Muscle of back (tissue), 11 donors: Measurements from ENCODE around the gene NR1I2. TPM values are rescaled to one million over a fixed set of nuclear protein-coding genes. Genes with fewer than 3 reads are reported as not detected.

ENCODE experiments used
- DNase-seq, 3 donors: peaks; one replicate each; pipeline versions ENCODE4 v3.0.0 to v3.0.0-alpha.2; 2013
- polyA plus RNA-seq, 10 donors: library from polyadenylated mRNA; unstranded; fragments of 120-200 nt; gene quantifications; one replicate each; pipeline ENCODE4 v1.2.1, GENCODE V29; 2013; ENCODE audit not compliant: insufficient read length in 10 of 10

NR1I2 gene
- polyA plus RNA-seq, 10 donors, result 0.12 to 0.42 (median 0.28) TPM

DNA sequence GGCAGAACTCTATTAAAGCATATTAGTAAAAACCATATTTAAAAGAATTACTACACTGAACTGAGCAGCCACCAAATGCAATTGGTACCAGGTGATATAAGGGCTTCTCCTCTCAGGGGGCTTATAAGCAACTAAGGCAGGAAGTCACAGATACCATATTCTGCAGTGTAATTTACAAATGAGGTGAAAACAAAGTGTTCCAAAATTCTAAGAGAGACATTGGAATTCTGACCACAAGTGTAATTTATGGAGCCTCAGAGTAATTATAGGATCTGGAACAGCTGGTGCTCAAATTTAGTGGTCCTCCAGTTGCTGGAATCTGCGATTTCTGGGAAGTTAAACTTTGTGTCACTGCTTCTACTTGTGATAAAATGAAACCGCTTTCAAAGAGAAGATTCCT, 3.1 kb upstream of the NR1I2 start:
- DNase-seq, result no peak

DNA sequence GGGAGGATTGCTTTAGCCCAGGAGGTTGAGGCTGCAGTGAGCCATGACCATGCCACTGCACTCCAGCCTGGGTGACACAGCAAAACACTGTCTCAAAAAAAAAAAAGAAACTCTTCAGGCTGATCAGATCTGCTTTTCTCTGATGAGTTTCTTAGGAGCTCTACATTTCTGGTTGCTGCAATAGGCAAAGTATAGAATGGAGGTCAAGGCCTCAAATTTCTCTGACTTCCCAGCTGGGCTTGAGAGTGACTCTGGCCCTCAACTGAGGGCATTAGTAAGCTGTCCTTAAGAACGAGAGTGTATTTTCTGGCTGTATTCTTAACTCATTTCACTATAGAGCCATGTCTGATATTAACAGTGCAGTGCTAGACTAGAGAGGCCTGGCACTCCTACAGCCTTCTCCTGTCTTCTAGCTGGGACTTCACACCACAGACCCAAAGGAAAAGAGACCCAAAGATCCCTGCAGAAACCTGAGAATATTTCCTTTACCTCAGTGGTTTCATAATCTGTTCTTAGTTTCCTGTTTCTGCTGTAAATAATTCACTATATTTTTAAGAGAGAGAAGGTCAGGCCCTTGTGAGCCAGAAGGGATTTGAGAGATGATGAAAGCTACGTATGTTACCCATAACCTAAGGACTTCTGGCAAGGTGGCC, 2.0 kb upstream of the NR1I2 start:
- no peak for DNase-seq

DNA sequence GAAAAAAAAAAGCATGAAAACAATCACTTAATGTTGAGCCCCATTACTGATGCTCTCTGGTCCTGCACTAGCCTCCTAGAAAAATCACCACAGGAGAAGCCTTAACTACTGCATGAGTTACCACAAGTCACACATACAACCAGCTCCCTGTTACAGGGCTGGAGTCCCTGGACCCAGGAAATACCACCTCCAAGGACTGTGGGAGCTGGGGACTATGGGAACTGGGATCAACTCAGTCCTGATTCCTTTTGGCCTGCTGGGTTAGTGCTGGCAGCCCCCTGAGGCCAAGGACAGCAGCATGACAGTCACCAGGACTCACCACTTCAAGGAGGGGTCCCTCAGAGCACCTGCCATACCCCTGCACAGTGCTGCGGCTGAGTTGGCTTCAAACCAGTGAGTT, 559 bp downstream of the NR1I2 start:
- no peak for DNase-seq

DNA sequence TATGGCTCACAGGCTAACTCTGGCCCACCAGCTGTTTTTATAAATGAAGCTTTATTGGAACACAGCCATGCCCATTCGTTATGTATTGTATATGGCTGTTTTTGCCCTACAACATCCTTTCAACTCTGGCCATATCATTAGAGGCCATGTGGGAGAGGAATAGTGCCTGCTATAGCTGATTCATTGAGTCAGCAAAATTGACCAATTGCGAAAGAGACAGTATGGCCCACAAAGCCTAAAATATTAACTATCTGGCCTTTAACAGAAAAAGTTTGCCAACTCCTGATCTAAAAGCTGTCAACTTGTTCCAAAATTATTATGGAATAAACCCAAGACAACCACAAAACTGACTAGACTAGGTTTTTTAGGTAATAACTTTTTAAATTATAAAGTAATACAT, 1.4 kb downstream of the NR1I2 start:
- no peak for DNase-seq

DNA sequence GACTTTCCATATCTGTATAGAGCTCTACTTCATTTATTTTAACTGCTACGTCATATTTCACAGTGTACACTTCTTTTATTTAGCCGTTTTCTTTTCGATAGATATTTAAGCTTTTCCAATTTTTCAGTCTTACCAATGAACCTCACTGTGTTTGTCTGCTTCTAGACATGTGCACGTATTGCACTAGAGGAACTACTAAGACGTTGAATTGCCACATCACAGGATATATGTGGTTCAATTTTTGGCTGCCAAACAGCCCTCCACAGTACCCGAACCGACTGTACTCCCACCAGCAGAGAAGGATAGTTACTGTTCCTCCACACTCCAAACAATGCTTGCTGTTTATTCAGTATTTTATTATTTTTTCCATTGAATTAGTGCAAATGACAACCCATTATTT, 2.0 kb downstream of the NR1I2 start:
- no peak for DNase-seq

DNA sequence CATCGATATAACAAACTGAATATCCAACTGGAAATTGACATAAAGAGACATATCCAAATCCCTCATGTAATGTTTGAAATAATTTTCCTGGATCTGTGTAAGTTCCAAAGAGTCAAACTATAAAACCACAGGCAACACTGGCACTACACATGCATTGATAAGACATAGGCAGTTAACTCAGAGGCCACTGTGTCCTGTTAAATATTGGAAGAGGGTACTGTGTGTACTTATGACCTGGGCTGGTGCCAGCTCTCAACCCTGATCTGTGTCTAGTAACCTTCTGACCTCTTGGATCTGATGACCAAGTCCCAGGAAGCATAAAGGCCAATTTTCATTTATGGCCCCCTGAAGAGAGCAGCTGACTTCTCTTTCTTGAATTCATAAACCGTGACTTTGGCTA, 4.5 kb downstream of the NR1I2 start:
- no peak for DNase-seq

DNA sequence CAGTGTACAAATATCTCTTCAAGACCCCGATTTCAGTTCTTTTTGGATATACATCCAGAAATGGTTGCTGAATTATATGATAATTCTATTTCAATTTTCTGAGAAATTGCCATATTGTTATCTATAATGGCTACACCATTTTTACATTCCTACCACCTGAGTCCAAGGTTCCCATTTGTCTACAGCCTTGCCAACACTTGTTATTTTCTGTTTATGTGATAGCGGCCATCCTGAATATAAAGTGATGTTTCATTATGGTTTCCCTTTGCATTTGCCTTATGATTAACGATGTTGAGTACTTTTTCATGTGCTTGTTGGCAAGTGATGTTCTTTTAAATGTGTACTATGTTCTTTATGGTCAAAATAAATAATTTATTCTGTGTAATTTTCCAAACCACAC, 8.5 kb downstream of the NR1I2 start:
- DNase-seq, result no peak

DNA sequence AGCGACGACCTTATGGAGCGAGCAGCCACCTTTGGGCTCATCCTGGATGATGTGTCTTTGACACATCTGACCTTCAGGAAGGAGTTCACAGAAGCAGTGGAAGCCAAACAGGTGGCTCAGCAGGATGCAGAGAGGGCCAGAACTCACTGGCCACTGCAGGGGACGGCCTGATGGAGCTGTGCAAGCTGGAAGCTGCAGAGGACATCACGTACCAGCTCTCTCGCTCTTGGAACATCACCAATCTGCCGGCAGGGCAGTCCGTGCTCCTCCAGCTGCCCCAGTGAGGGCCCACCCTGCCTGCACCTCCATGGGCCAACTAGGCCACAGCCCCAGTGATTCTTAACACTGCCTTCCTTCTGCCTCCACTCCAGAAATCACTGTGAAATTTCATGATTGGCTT, 10.4 kb downstream of the NR1I2 start:
- DNase-seq, result no peak

DNA sequence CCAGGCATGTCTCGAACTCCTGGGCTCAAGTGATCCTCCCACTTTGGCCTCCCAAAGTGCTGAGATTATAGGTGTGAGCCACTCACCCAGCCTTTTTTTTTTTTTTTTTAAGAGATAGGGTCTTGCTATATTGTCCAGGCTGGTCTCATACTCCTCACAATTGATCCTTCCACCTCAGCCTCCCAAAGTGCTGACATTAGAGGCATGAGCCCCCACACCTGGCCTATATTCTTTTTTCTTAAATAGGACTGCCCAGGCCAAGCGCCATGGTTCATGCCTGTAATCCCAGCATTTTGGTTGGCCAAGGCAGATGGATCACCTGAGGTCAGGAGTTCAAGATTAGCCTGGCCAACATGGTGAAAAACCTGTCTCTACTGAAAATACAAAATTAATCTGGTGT, 12.5 kb downstream of the NR1I2 start:
- no peak for DNase-seq

DNA sequence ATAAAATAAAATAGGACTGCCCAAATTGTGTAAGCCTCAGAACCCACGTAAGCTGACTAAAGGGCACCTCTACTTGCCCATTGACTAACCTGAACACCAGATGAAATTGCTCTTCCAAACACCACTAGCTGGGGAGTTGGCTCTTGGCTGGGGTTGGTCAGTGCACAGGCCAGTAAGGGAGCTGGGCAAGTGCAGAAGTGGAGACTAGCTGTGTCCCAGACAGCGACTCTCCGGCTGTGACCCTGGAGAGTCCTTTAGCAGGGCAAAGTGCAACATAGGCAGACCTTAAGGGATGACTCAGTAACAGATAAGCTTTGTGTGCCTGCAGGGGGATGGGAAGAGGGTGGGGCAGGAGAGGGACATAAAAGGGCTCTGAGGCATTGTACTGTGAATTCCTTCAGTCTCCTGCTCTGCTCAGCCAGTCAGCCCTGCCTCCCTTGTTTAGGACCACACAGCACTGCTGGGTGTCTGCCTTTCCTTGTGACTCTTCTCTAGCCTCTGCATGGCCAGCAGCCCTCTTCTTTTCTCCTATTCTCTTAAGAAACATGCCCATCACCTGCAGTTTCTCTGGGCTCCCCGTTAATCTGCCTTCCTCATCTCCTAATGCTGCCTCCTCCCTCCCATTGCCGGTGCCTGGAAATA, 13.2 kb downstream of the NR1I2 start:
- DNase-seq, result no peak

DNA sequence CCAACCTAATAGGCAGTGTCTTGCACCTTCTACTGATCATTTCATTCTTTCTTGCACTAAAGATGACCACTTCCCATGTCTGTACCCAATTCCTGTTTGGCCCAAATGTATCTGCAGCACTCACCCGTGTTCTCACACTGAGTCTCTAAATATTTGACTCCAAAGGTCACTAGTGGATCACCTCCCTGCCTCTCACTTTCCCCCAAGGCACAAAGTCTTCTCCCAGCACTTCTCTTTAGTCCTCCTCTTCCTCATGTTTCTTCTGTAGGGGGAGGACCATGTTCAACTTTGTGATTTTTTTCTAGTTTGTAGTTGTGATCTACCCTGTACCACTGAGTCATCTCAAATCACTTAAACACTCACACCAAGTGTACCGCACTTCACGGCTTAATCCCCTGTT, 13.9 kb downstream of the NR1I2 start:
- no peak for DNase-seq

DNA sequence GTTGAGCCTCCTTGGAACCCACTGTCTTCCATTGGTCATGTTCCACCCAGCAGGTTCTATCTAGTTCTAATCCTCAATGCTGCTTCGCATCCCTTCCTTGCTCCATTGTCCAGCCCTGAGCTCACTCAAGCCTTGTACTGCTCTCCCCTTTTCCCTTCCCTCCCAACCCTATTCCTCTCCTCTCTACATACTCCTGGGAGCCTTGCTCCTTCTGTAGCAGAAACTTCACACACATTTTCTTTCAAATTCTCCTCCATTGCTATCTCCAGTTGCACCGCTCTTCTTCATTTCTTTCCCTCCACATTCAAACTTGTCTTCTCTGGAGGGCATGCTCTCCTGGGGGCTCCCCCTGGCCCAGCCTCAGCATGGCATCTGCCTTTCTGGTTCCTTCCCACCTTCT, 14.5 kb downstream of the NR1I2 start:
- DNase-seq, result no peak

DNA sequence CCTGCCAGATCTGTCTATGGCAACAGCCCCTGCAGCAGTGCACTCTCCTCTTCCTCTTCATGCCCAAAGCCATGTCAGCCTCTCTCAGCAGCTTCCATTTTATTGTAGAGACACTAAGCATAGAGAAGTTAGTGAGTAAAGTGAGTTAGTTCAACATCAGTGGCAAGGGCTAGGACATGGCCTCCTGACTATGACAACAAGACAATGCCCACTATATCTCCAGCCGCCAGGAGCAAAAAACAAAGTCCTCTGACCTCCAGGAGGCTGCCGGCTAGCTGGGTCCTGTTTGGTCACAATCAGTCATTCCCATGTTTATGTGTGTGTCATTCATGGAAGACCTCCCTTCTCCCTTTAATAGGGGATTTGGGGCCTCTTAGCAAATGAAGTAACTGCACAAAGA, 14.9 kb downstream of the NR1I2 start:
- DNase-seq, result no peak

DNA sequence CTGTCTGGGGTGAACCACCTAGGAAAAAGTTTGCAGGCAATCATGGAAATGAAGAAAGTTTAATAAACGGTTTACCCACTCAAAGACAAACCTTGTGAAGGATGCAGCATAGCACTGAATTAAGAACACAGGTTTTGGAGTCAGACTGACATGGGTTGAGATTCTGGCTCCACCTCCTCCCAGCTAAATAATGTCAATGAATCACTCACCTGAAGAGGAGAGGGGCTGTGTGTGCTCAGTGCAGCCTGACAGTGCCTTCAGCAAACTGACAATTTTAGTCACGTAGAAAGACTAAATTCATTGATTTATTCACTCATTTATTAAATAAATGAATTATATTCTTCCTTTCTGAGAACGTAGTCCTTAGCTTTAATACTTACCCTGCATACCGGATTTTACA, 18.9 kb downstream of the NR1I2 start:
- DNase-seq, result no peak

DNA sequence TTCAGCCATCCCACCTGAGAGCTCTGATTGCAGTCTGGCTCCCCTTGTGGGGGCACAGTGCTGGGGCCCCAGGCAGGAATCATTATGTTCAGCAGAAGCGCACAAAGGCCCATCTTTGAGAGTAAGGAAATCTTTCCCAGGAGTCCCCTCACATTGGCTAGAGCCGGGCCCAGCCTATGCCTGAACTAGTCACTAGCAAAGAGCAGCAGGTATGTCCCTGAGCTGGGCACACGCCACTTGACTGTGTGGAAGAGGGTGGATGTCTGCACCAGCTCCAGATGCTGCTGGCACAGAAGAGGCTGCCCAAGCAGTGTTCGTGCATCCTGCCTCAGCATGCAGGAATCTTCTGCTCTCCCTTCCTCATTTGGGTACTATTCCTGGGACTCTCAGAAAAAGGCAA, 26.3 kb downstream of the NR1I2 start:
- no peak for DNase-seq

DNA sequence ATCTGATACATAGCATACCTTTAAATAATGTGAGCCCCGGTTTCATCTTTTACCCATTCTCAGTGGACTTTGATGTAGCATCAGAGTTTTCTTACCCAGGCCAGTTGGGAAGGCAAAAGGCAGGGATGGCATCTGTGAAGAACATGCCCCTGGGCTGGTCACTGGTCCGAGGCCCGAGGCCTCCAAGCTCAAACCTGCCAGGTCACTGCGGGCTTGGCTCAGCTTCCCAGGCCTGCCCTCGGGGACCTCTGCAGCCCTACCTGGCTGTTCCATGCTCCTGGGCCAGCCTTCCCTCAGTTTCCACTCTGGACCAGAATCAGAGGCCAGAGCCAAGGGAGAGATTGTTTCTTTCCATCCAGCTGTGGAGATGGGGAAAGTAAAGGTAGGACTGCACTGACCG, 26.9 kb downstream of the NR1I2 start:
- DNase-seq, result no peak

DNA sequence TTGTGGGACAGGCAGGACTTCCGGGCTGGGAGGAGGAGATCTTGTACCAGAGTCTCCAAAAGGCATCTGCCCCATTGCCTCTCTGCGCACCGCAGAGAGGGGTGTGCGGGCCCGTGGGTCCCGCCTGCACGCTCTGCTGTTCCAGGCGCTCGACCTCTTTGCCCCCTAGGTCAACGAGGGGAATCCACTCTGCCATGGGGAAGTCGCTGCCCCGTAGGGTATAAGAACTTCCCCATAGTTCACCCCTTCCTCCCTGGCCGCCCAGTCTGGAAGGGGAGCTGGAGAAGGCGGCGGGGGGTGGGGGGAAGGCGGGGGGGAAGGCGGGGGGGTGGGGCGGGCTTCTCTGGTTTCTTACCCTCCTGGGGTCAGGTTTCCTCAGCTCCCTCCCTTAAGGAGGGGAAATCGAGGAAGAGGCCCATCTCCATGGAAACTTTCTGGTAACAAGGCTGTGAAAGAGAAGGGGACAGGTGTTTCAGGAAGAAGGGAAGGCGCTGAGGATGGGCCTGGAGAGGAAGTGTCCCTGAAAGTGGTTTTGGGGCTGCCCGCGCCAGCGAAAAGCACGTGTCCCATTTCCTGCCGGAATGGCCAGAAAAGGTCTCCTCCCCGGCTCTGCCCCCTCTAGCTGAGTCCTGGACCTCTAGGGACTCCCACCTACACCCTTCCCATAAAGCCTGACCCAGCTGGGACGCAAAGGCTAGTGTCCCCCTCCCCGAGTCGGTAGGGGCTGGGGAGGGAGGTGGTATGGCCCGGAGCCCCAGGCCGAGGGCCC, 27.5 kb downstream of the NR1I2 start:
- peak in 1 of 3 donors; percentile 36 for DNase-seq

DNA sequence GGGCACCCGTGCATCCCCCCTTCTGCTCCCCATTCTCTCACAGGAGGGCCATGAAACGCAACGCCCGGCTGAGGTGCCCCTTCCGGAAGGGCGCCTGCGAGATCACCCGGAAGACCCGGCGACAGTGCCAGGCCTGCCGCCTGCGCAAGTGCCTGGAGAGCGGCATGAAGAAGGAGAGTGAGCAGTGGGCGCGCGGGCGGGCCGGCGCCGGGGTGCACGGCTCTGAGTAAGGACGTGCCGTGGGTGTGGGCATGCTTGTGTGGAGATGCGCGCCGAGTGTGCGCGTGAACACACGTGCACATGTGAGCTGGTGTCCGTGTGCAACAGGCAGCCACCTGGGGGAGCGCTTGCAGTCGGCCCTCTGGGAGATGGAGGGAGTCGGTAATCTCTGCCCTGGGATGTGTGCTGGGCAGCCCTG, 28.1 kb downstream of the NR1I2 start:
- DNase-seq, result peak; percentile 2 to 55 (median 30)

DNA sequence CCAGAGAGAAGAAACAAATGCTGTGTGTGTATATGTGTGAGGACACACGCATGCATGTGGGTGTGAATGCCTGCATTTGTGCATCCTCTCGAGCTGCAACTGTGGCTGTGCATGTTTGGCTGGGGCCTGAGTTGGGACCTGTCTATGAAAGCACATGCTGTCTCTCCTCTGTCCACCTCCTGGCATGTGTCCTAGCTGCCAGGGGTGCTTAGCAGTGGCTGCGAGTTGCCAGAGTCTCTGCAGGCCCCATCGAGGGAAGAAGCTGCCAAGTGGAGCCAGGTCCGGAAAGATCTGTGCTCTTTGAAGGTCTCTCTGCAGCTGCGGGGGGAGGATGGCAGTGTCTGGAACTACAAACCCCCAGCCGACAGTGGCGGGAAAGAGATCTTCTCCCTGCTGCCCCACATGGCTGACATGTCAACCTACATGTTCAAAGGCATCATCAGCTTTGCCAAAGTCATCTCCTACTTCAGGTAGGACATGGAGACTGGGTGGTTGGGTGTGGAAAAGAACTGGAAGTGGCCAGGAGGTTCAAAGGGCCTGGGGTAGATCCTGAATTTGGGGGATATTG, 30.7 kb downstream of the NR1I2 start:
- no peak for DNase-seq

DNA sequence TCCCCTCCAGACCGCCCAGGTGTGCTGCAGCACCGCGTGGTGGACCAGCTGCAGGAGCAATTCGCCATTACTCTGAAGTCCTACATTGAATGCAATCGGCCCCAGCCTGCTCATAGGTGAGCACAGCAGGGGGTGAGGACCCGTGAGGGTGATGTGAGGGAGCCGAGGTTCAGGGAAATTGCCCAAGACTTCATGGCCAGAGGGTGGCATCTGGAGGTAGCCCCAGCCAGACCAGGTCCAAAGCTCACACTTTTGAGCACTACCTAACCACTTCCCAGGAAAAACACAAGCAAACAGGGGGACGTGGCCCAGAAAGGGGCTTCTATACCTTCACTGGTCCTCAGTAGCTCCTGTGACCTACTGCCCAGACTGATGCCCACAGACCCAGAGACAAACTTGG, 33.8 kb downstream of the NR1I2 start:
- DNase-seq, result no peak

DNA sequence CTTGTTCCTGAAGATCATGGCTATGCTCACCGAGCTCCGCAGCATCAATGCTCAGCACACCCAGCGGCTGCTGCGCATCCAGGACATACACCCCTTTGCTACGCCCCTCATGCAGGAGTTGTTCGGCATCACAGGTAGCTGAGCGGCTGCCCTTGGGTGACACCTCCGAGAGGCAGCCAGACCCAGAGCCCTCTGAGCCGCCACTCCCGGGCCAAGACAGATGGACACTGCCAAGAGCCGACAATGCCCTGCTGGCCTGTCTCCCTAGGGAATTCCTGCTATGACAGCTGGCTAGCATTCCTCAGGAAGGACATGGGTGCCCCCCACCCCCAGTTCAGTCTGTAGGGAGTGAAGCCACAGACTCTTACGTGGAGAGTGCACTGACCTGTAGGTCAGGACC, 35.2 kb downstream of the NR1I2 start:
- DNase-seq, result no peak

DNA sequence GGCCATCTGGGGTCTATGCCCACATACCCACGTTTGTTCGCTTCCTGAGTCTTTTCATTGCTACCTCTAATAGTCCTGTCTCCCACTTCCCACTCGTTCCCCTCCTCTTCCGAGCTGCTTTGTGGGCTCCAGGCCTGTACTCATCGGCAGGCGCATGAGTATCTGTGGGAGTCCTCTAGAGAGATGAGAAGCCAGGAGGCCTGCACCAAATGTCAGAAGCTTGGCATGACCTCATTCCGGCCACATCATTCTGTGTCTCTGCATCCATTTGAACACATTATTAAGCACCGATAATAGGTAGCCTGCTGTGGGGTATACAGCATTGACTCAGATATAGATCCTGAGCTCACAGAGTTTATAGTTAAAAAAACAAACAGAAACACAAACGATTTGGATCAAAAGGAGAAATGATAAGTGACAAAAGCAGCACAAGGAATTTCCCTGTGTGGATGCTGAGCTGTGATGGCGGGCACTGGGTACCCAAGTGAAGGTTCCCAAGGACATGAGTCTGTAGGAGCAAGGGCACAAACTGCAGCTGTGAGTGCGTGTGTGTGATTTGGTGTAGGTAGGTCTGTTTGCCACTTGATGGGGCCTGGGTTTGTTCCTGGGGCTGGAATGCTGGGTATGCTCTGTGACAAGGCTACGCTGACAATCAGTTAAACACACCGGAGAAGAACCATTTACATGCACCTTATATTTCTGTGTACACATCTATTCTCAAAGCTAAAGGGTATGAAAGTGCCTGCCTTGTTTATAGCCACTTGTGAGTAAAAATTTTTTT, 35.9 kb downstream of the NR1I2 start:
- no peak for DNase-seq
